HG03521 (cell line): Measurements from ENCODE around the gene PSMD13.

Source experiments
- ATAC-seq: cut with Tn5 transposase; IDR thresholded peaks from one replicate; pipeline ENCODE4 v1.9.1; 2021; ENCODE audit warnings: mild to moderate bottlenecking, moderate library complexity; ENCODE audit not compliant: unreplicated experiment

PSMD13 gene

GRCh38 chr11:297586-298405 is 61.0 kb downstream of the PSMD13 start:
- no peak for ATAC-seq

GRCh38 chr11:298406-299065 is 61.8 kb downstream of the PSMD13 start:
- ATAC-seq = no peak

GRCh38 chr11:299081-299891 is 62.5 kb downstream of the PSMD13 start, which contains the start of gene IFITM5:
Gene IFITM5 (minus strand): TSS chr11:299526. CDS start chr11:299490, 36 bp downstream.
- no peak for ATAC-seq

- ATAC-seq = no peak
Measured at GRCh38 chr11:299951-300735, 63.4 kb downstream of the PSMD13 start.
